Activated CD8-positive, alpha-beta T cell treated with anti-CD3 and anti-CD28 coated beads for 36 hours (primary cell): ENCODE measurements around the gene ELL. TPM values are rescaled to one million over a fixed set of nuclear protein-coding genes. Genes with fewer than 3 reads are reported as not detected.
A peak's percentile ranks its signal among the peaks of the same experiment; 100 is the strongest.

Experiments
- ATAC-seq: fragments of 200-7000 bp; cut with Tn5 transposase; one replicate; pipeline ENCODE4 v1.10.0; 2021; ENCODE audit warnings: mild to moderate bottlenecking, moderate library complexity
- CTCF ChIA-PET: fragments of 350-600 bp; sonication (Branson Sonifier 250); formaldehyde crosslinking; loops from one replicate; lab custom pipeline; 2021; ENCODE audit warnings: antibody characterized with exemption; lab: Charles Lee
- POLR2A ChIA-PET: fragments of 350-600 bp; sonication (Branson Sonifier 250); formaldehyde crosslinking; loops from one replicate; lab custom pipeline; 2021; ENCODE audit warnings: antibody characterized with exemption; lab: Charles Lee
- DNase-seq: peaks from one replicate; pipeline ENCODE4 v3.0.0-alpha.2; 2020
- H3K27ac Mint-ChIP-seq: one replicate; pipeline ENCODE4 v1.8.0; 2021; ENCODE audit warnings: mild to moderate bottlenecking, mixed read lengths
- H3K27me3 Mint-ChIP-seq: one replicate; pipeline ENCODE4 v1.8.0; 2021; ENCODE audit warnings: mixed read lengths
- H3K36me3 Mint-ChIP-seq: one replicate; pipeline ENCODE4 v1.8.0; 2021; ENCODE audit warnings: low read depth, mixed read lengths
- H3K4me1 Mint-ChIP-seq: one replicate; pipeline ENCODE4 v1.8.0; 2021; ENCODE audit warnings: low read depth, mixed read lengths
- H3K4me3 Mint-ChIP-seq: one replicate; pipeline ENCODE4 v1.8.0; 2021; ENCODE audit warnings: mild to moderate bottlenecking, moderate library complexity, mixed read lengths
- H3K9me3 Mint-ChIP-seq: one replicate; pipeline ENCODE4 v1.8.0; 2021; ENCODE audit warnings: mixed read lengths
- CTCF ChIP-seq: fragments of 200-600 bp; IDR thresholded peaks from one replicate; pipeline ENCODE4 v1.8.0; 2022; ENCODE audit warnings: antibody characterized with exemption, mild to moderate bottlenecking
- intact Hi-C: fragments of 100-400 bp; cut with micrococcal nuclease; formaldehyde crosslinking; loops from one replicate; pipeline ENCODE4 v1.10.0; 2022
- total RNA-seq, 2 experiments: library from RNA; stranded (reverse); gene quantifications; one replicate each; pipeline ENCODE4 v1.2.3, GENCODE V29; 2021

Gene ELL
- total RNA-seq, 2 experiments from 2014 or later = 20.1 to 21.9 TPM

- H3K36me3 Mint-ChIP-seq = no peaks in the 10 kb centered on the region
- CTCF ChIA-PET = interaction anchor here (1.2 to 11.8 kb wide), 7 partner anchors 11 to 86 kb away, joined by 3 to 97 read pairs (median 8); partner anchors contain the start of gene ELL
- ATAC-seq = no peak
Observed at GRCh38 chr19:18507727-18508440, 14.0 kb downstream of the ELL start.

GRCh38 chr19:18507021-18507726 is 14.7 kb downstream of the ELL start:
- ChIA-PET CTCF (interaction anchor here (1.2 to 11.8 kb wide), 9 partner anchors 11 to 342 kb away, joined by 3 to 97 read pairs (median 5); partner anchors contain the start of gene ELL), POLR2A (interaction anchor here (0.7 to 3.3 kb wide), 6 partner anchors 11 to 83 kb away, joined by 3 to 12 read pairs (median 3); partner anchors contain the start of gene FKBP8)
- Mint-ChIP-seq H3K27me3 (no peaks in the 10 kb centered on the region), H3K9me3 (no peaks in the 10 kb centered on the region), H3K27ac (peak overlapping the region; percentile 84), H3K4me1 (peaks cover 74% of the 10 kb centered on the region), H3K4me3 (no peak overlapping the region), H3K36me3 (no peaks in the 10 kb centered on the region)
- DNase-seq (no peak), ATAC-seq (peak; percentile 38)
- TF ChIP-seq CTCF = no peak
- intact Hi-C loops = no loop called here

More at GRCh38 chr19:18507727-18508440, 14.0 kb downstream of the ELL start:
- H3K4me3 Mint-ChIP-seq = no peak overlapping the region
- no peaks in the 10 kb centered on the region for H3K9me3 Mint-ChIP-seq
- H3K27me3 Mint-ChIP-seq = no peaks in the 10 kb centered on the region
- TF ChIP-seq CTCF = no peak
- POLR2A ChIA-PET = interaction anchor here (1.5 to 3.0 kb wide), 2 partner anchors 12 to 30 kb away, joined by 3 to 11 read pairs; no protein-coding TSS in a partner anchor
- DNase-seq = no peak
- H3K4me1 Mint-ChIP-seq = peaks cover 69% of the 10 kb centered on the region
- peak overlapping the region; percentile 84 for H3K27ac Mint-ChIP-seq
- intact Hi-C loops = no loop called here

- Mint-ChIP-seq H3K4me1 (peaks cover 82% of the 10 kb centered on the region), H3K27ac (peak overlapping the region; percentile 84), H3K9me3 (no peaks in the 10 kb centered on the region), H3K4me3 (no peak overlapping the region), H3K27me3 (no peaks in the 10 kb centered on the region), H3K36me3 (no peaks in the 10 kb centered on the region)
- intact Hi-C loops = no loop called here
- ATAC-seq (peak; percentile 34), DNase-seq (no peak)
- TF ChIP-seq CTCF = no peak
- ChIA-PET POLR2A (interaction anchor here (0.7 to 3.3 kb wide), 7 partner anchors 10 to 83 kb away, joined by 3 to 12 read pairs (median 3); partner anchors contain the start of gene FKBP8), CTCF (interaction anchor here (1.2 to 11.8 kb wide), 9 partner anchors 10 to 343 kb away, joined by 3 to 97 read pairs (median 5); partner anchors contain the start of gene ELL)
Observed at GRCh38 chr19:18506101-18506930, 15.6 kb downstream of the ELL start.

GRCh38 chr19:18504886-18505610 is 16.8 kb downstream of the ELL start:
- ChIA-PET POLR2A (interaction anchor here (0.6 to 3.3 kb wide), 6 partner anchors 9 to 161 kb away, joined by 3 to 12 read pairs (median 4); no protein-coding TSS in a partner anchor), CTCF (interaction anchor here (1.0 to 11.8 kb wide), 6 partner anchors 9 to 84 kb away, joined by 3 to 97 read pairs (median 9); partner anchors contain the start of gene ELL)
- DNase-seq (peak; percentile 51), ATAC-seq (peak; percentile 42)
- peak overlapping the region; percentile 41 for H3K27ac Mint-ChIP-seq
- H3K9me3 Mint-ChIP-seq = no peaks in the 10 kb centered on the region
- no peak overlapping the region for H3K4me3 Mint-ChIP-seq
- peaks cover 91% of the 10 kb centered on the region for H3K4me1 Mint-ChIP-seq
- no peaks in the 10 kb centered on the region for H3K27me3 Mint-ChIP-seq
- TF ChIP-seq CTCF = no peak
- no peaks in the 10 kb centered on the region for H3K36me3 Mint-ChIP-seq
- intact Hi-C loops = no loop called here
